Kidney (tissue), 14 donors: ENCODE results near the gene ISLR. TPM values are rescaled to one million over a fixed set of nuclear protein-coding genes. Genes with fewer than 3 reads are reported as not detected.

ENCODE experiments used
- DNase-seq, 5 donors: peaks; one replicate each; pipeline ENCODE4 v3.0.0-alpha.2; 2013 to 2020
- FAIRE-seq: peaks from 2 replicates; lab custom pipeline; 2012; peaks lifted over from hg19 to GRCh38; lab: Jason Lieb, UNC
- H3K27ac ChIP-seq, 2 donors: one replicate each; pipeline ENCODE4 v1.7.0; 2013; ENCODE audit warnings: low read depth in 2 of 2, low read length in 2 of 2, inconsistent platforms in 1 of 2
- H3K27me3 ChIP-seq: one replicate; pipeline ENCODE4 v1.7.1; 2013; ENCODE audit warnings: low read length, inconsistent platforms; ENCODE audit not compliant: control insufficient read depth, insufficient read depth
- H3K36me3 ChIP-seq, 3 donors: one replicate each; pipeline versions ENCODE4 v1.7.0 to v1.7.1; 2013; ENCODE audit warnings: low read length in 3 of 3, control low read depth in 1 of 3, inconsistent platforms in 1 of 3; ENCODE audit not compliant: insufficient read depth in 3 of 3, control insufficient read depth in 2 of 3
- H3K4me1 ChIP-seq, 3 donors: one replicate each; pipeline versions ENCODE4 v1.7.0 to v1.7.1; 2013; ENCODE audit warnings: low read length in 3 of 3, inconsistent platforms in 1 of 3, low read depth in 1 of 3; ENCODE audit not compliant: control insufficient read depth in 2 of 3, insufficient read depth in 2 of 3
- H3K4me3 ChIP-seq, 3 donors: one replicate each; pipeline versions ENCODE4 v1.7.0 to v1.8.1; 2013; ENCODE audit warnings: low read length in 3 of 3, control low read depth in 1 of 3, inconsistent platforms in 1 of 3
- H3K9ac ChIP-seq, 3 donors: one replicate each; pipeline versions ENCODE4 v1.7.0 to v1.7.1; 2013; ENCODE audit warnings: low read length in 3 of 3, control low read depth in 1 of 3, inconsistent platforms in 1 of 3
- H3K9me3 ChIP-seq, 3 donors: one replicate each; pipeline versions ENCODE4 v1.7.0 to v1.7.1; 2013; ENCODE audit warnings: low read length in 3 of 3, control low read depth in 1 of 3, inconsistent platforms in 1 of 3; ENCODE audit not compliant: control insufficient read depth in 2 of 3, insufficient read depth in 1 of 3
- CTCF ChIP-seq: IDR thresholded peaks from 3 replicates; pipeline ENCODE4 v1.5.1; 2012; ENCODE audit warnings: mild to moderate bottlenecking, moderate library complexity, borderline replicate concordance; ENCODE audit not compliant: insufficient read depth; ENCODE audit errors: extremely low read depth
- intact Hi-C: fragments of 100-400 bp; cut with DNase I; formaldehyde crosslinking; loops from one replicate; pipeline ENCODE4 v1.11.1; 2022
- polyA plus RNA-seq: library from polyadenylated mRNA; stranded (reverse); fragments of 350-450 nt; fragmentation: Illumina TruSeq; extraction: RNeasy Lipid Tissue Mini Kit (QIAGEN cat#74804); gene quantifications from one replicate; pipeline ENCODE4 v1.2.3, GENCODE V29; 2014; ENCODE audit warnings: low read depth, low replicate concordance; ENCODE audit not compliant: insufficient read depth
- total RNA-seq: library from RNA; stranded (reverse); fragmentation: NEBNext Ultra II Directional; extraction: Animal tissue kit (Norgen Biotek cat#: 25700); gene quantifications from one replicate; pipeline ENCODE4 v1.2.1, GENCODE V29; 2021
- donor health status: control.
- donor health status: control.
- donor health status: control.
- donor health status: control.
- donor health status: control.
- donor health status: DM: yes; HTN: yes; CAD: no.
- donor health status: Normal renal cell carcinoma (clear cell type).

Gene ISLR
- total and polyA plus RNA-seq, 2 donors from 2014 or later = 18.8 to 30.2 TPM

- no peak for FAIRE-seq
- no peaks in the 10 kb centered on the region for H3K27me3 ChIP-seq
- no peak for TF ChIP-seq CTCF
Measured at GRCh38 chr15:74180881-74181602, 7.5 kb downstream of the ISLR start.

GRCh38 chr15:74182131-74182530, 8.6 kb downstream of the ISLR start:
- Histone ChIP-seq H3K27me3 (no peaks in the 10 kb centered on the region), H3K9ac (no peak overlapping the region), H3K4me1 (peaks cover 1 to 22% (median 3%) of the 10 kb centered on the region in 3 donors), H3K4me3 (no peak overlapping the region), H3K36me3 (no peaks in the 10 kb centered on the region), H3K9me3 (no peaks in the 10 kb centered on the region), H3K27ac (no peak overlapping the region)
- peak in 1 of 5 donors; percentile 60 for DNase-seq
- TF ChIP-seq CTCF = no peak
- no peak for FAIRE-seq
- intact Hi-C loops = no loop called here

More at GRCh38 chr15:74180881-74181602, 7.5 kb downstream of the ISLR start:
- no peak overlapping the region for H3K27ac ChIP-seq
- intact Hi-C loops = no loop called here
- no peak overlapping the region for H3K4me3 ChIP-seq
- DNase-seq = peak in 1 of 5 donors; percentile 71
- H3K9me3 ChIP-seq = no peaks in the 10 kb centered on the region
- H3K36me3 ChIP-seq = no peaks in the 10 kb centered on the region
- H3K9ac ChIP-seq = no peak overlapping the region
- peaks cover 2 to 27% (median 3%) of the 10 kb centered on the region in 3 donors for H3K4me1 ChIP-seq

GRCh38 chr15:74184582-74185091, 11.1 kb downstream of the ISLR start:
- Histone ChIP-seq H3K27ac (no peak overlapping the region), H3K4me1 (peaks cover 0 to 11% (median 0%) of the 10 kb centered on the region in 3 donors), H3K36me3 (no peaks in the 10 kb centered on the region), H3K27me3 (no peaks in the 10 kb centered on the region), H3K9ac (no peak overlapping the region), H3K9me3 (no peaks in the 10 kb centered on the region), H3K4me3 (no peak overlapping the region)
- no peak for TF ChIP-seq CTCF
- no peak for FAIRE-seq
- peak in 1 of 5 donors; percentile 39 for DNase-seq
- intact Hi-C loops = no loop called here
